ENCODE data around the gene GGCT.

DNA sequence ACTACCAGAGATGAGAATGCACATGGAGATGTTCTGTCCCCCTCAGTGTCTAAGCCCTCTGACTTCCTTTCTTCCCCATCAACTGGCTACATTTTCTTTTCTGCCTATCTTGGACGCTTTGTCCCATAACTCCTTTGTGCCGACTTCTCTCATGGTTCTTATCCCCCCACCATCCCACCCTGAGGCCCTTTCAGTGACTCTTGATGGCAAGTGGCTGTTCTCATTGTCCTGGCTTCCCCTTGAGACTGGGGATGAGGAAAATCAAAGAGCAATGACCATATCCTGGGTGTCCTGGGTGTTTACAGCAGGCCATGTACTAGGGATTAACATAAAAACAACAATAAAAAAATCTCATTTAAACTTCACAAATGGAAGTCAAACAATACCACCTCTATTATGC lies 18.8 kb upstream of the GGCT start:
- TF ChIP-seq TAF1 (IDR thresholded peaks at IDR 0.05; ENCODE audit: borderline replicate concordance, insufficient read depth, low read length), result no peak
- TF ChIP-seq POLR2AphosphoS5 (IDR thresholded peaks at IDR 0.05; ENCODE audit: low read depth, low read length), result no peak
- no peak for TF ChIP-seq REST (IDR thresholded peaks at IDR 0.05; ENCODE audit: insufficient read depth in 1 of 2, low read depth in 2 of 2, low read length in 2 of 2)
- TF ChIP-seq SIN3A (IDR thresholded peaks at IDR 0.05; ENCODE audit: borderline replicate concordance, insufficient read depth, low read length), result no peak
- no peak for TF ChIP-seq FOXP2 (optimal IDR thresholded peaks at IDR 0.05; ENCODE audit: borderline replicate concordance, extremely low read depth, extremely low read length, insufficient read depth)
